Left hindlimb (tissue), 1 donor: Measurements from ENCODE around the gene PDZD8.
A peak's percentile ranks its signal among the peaks of the same experiment; 100 is the strongest.

Experiments used
- DNase-seq: peaks from one replicate; pipeline ENCODE4 v3.0.0-alpha.2; 2018

Gene PDZD8

DNA sequence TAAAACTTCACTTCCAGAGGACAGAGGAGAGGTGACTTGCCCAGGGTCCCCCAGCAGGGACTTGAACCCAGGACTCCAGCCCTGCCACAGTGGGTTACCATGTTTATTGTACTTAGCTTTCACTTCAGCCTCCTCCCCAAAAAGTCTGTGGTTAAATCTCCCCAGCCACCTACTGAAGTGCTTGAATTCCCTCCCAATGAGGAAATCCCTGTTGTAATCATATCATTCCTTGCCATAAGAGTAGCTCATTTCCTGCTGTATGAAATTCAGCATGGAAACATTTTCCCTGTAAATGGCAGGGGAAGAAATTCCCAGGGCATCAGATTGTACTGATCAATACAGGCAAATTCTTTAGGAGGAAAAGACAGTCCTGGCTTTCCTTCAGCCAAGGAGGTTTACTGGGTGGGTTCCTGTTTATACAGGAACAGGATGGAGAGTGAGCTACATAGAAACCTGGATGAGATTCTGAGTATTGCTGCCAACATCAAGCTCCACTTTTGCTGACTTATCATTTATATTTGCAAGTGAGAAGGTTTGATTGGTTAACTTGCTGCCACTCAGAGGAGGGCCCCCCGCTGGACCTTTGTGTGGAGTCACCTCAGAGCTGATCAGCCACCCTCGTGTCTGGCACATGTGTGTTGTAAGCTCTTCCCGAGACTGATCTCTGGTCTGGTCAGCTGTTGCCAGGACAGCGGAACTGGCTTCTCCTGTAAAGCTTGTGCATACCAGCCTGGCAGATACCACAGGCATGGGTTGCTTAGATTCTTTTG is 16.4 kb upstream of the PDZD8 start:
- DNase-seq, result peak; percentile 28

DNA sequence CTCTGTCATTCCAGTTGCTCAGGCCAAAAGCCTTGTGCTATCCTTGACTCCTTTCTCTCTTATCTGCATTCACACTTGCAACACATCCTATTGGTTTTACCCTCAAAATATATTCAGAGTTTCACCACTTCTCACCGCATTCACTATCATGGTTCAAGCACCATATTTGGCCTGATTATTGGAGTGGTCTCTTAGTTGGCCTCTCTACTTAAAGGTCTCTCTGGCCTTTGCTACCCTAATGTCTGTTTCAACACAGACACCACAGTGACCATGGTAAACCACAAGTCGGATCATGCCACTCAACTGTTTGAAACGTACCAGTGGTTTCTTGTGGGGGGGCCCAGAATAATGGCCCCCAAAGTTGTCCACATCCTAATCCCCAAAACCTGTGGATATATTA is 15.2 kb upstream of the PDZD8 start:
- DNase-seq, result no peak

DNA sequence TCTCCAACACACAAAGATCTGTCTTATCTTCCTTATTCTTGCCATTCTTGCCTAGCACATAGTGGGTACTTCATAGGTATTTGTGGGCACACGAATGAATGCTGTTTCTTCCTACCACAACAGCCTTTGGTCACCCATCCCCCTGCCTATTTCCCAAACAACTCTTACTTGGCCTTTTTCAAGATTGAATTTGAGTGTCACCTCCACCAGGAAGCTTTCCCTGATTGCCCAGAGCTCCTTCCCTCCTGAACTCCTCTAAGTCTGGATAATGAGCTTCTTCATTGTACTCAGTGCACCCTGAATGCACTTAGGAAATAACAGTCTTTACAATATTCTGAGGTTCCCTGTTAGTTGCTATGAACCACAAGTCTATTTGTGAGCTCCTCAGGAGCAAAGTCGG is 11.6 kb upstream of the PDZD8 start:
- DNase-seq, result no peak

DNA sequence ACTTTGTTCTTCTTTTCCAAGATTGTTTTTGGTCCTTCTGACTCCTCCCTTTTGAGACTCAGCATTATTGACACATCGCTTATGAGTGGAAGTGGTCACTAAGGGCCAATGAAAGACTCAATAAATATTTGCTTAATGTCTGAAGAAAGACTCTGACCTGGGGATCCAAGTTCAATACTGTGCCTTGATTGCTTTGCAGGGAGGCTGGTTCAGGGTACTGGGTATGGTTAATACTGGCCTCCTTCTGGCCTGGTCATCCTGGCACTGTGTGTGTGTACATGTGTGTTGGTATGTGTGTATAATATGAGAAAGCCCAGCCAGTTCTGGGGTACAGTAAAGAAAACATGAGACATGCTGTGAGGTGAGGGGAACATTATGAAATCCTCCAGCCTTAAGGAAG is 7.6 kb upstream of the PDZD8 start:
- no peak for DNase-seq

DNA sequence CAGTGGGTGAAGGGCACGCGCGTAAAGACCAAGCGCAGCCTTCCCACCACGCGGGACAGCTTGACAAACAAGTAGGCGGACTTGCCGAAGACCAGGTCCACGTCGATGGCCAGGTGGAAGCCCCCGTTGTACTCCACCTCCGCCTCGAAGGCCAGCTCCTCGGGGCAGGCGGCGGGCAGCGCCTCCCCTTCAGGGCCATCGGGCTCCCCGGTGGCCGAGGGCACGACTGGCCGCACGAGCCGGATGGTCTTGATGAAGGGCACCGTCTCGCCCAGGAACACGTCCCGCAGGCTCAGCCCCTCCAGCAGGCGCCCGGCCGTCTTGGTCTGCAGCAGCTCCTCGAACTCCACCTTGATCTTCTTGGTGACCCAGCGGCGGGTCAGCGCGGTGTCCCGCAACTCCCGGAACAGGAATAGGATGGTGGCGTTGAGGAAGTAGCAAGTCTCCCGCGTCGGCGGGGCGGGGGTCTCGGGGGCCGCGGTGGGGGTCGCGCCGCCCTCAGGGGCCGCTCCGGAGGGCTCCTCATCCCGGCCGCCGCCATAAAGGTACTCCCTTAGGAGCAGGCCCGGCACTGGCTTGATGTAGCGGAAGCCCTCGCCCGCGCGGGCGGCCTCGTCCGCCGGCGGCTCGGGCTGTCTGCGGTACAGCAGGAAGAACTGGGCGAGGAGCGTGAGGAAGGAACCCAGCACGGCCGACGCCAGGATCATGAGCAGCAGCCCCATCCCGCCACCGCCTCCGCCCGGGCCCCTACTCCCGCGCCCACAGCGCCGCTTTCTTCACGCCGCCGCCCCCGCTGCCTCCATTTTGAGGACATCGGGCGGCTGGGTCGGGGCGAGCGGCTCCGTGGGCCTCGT is 507 bp downstream of the PDZD8 start:
- peak; percentile 59 for DNase-seq

DNA sequence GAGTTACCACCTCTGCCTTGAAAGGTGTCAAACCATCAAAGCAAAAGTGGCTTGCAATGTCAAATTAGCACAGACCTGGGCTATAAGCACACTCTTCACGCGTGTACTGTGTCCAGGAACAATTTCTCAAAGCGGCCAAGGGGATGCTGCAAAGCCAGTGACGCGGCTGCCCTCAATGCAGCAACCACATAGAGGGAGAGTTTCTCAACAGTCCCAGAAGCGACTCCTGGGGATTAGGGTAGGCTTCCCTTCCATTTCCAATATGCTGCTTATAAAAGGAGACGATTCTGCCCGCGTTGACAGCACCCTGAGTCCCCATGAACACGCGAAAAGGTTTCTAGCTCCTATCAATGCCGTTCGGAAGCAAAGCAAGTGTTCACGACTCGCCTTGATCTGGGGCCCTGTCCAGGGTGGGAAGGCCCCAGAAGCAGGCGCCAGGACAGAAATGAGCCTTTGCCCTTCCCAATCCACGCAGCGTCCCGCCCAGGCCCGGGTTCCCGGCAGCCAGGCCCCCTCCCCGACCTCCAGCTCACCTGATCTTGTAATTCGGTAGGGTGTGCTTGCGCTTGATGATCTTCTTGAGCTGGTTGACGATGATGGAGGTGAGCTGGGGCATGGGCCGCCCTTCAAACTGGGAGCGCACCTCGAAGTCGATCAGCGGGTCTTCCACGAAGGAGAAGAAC is 1.3 kb downstream of the PDZD8 start:
- peak; percentile 56 for DNase-seq

DNA sequence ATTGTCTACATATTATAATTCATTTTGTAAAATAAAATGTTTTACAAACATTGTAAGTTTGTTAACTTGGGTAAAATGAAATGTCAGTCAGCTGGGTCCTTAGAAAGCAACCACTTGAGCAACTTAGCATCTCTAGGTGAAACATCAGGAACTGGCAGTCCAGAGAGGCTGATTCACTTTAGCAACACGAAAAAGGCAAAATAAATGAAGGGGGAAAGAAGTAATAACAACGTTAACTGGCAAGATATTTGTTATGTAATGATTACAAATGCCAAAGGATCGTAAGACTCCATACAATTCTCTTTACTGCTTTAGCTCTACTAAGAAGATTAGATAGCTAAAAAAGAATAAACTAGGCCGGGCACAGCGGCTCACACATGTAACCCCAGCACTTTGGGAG is 5.0 kb downstream of the PDZD8 start:
- no peak for DNase-seq

DNA sequence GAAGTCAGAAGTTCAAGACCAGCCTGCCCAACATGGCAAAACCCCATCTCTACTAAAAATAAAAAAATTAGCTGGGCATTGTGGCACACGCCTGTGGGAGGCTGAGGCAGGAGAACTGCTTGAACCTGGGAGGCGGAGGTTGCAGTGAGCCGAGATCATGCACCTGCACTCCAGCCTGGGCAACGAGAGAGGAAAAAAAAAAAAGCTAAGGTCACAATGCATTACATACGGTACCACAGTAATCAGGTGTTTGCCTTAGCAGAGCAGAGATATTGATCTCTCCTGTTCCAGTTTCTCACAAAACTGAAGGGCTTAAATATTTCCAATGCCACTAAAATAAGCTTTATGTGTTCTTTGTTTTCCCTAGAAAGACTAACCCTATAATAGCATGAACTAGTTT is 7.5 kb downstream of the PDZD8 start:
- no peak for DNase-seq

DNA sequence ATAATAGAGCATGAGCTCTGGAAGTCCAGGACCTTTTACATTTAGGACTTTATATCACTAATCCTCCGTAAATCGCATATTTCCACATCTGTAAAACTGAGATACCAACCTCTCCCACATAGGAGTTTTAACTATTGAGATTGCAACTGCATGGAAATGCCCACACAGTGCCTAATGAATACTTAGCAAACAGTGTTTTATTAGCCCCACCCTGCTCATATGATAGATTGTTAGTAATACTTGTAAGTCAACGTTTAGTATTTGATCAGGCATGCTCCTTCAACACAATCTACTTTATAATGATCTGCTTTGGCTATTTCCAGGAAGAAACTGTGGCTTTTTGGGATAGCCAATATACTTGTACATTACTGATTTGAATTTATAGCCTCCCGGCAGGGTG is 8.5 kb downstream of the PDZD8 start:
- DNase-seq, result no peak

DNA sequence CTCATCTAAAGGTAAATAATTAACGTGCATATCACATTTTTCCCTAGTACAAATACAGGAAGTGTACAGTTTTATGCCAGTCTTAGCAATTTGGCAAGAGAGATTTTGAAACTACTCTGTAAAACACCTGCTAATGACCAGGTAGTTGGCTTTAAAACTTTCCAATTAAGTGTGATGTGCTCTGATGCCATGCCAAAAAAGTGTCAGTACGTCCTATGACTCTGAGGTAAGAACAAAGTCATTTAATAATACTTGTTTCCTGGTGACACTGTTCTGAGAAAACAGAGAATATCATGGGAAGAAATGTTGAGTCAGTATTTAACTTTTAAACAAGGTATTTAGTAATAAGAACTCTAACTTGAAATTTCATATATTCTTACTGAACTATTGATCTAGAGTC is 9.6 kb downstream of the PDZD8 start:
- no peak for DNase-seq

DNA sequence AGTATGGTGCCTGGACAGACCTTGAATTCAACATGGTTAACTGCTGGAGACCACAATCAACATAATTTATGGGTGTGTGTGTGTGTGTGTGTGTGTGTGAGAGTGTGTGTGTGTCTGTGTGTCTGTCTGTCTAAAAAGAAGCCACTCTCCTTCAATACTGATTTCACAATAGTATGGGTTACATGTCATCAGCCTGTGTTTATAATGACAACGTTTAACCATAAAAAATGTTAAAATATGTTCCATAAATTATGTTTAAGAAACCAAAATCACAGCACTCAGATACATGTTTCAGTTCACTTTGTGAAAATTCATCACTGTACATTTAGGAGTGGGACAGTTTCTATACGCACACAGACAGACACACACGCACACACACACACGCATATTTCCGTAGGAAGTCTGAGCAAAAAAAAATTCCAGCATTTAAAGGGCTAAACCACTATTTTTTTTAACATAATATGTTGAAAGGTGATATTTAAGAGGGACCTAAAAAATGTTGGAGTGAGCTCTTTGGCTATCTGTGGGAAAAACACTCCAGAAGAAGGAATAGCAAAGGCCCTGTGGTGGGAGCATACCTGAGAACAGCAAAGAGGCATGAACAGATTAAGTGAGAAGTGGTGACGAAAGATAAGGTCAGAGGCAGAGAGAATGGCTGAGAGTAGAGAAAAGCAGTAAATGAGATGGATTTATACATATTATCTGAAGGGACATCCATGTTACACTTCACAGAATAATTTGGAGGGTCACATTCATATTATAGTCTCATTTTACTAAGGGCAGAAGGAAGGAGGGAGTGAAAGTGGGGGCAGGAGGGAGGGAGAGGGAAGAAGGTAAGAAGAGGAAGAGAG is 10.9 kb downstream of the PDZD8 start:
- no peak for DNase-seq

DNA sequence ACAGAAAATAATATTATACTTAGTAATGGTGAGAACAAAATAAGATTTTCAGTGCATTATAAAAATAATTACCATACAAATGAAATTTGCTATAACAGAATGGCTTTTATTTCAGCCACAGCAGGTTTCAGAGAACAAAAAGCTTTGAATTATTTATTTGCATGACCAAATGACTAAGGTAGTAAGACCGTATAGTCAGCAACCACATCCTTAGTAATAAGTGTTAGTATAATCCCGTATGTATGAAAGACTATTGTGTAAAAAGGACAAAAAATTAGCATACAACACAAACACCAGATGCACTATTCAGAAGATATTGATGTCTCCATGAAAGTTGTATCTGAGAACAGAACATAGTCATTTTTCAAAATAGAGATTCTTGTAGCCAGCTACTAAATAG is 12.2 kb downstream of the PDZD8 start:
- DNase-seq, result no peak

DNA sequence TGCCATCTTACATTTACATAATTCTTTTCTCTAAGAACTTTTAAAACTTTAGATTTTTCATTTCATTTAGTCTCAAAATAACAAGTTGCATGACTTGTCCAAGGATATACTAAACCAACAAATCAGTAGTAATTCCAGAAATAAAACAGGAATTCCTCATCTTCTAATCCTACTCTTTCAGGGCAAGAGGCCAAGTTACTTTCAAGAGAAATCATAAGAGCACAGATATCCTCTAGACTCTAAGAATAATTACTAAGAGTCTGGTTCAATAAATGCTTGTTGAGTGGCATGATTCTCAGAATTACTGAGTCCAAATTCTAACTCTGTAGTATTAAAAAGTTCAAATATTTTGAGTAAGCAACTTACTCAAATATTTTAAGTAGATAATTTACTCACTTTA is 12.9 kb downstream of the PDZD8 start:
- DNase-seq, result no peak

DNA sequence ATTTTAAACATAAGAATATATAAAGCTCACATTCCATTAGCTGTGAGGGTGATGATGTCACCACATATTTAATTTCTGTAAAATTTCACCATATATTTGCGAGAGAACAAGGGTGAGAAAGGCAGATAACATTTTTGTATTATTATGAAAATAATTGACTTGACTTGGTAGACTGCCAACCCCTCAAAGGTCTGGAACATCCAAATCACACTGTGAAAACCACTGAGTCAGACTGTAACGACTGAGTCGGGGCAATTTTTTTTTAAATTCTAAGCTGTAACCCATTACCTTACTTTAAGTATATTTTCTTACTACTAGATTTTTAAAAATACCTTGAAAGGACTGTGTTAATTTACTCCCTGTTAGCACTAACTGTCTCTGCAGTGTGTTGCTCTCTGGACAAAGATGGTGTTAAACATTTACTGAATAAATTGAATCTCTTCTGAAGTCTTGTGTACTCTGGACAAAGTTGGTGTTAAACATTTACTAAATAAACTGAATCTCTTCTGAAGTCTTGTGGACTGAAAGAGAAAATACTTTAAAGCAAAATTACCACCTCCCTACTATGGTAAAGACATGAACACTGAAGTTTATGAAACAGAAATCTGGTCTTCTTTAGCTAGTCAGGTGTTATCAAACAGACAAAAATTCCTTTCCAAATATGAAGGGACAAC is 14.1 kb downstream of the PDZD8 start:
- DNase-seq, result no peak

DNA sequence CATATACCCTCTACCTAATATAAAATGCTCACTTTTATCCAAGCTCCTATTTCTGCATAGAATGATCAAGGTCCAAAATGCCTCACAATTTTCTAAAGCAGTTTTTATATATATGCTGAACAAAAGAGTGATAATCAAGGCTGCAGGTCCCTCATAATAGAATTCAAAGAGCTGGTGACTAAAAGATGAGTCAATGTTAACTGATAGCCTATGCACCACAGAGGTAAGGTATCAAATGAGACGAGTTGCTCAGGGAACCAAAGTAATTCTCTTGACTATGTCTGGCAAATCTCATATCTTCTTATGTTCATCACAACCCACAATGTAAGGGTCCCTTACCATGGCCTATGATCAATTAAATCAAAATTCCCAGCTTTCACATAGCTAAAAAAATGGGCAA is 15.2 kb downstream of the PDZD8 start:
- no peak for DNase-seq

DNA sequence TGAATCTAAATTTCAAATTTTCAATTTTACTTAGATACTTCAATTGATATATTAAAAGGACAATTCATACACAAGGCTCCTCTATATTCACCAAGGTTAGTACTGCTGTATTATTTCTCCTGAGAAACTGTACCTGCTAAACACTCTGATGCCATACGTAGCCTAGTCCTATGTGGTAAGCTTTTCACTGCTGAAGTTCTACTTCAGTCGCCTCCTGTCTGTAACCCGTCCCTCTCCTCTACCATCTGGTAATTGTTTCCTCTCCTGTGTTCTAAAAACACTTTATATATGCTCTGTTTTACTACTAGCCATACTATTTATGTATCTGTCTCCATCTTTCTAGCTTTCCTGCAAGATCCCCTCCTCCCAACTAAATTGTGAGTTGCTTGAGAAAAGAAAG is 20.2 kb downstream of the PDZD8 start:
- no peak for DNase-seq

DNA sequence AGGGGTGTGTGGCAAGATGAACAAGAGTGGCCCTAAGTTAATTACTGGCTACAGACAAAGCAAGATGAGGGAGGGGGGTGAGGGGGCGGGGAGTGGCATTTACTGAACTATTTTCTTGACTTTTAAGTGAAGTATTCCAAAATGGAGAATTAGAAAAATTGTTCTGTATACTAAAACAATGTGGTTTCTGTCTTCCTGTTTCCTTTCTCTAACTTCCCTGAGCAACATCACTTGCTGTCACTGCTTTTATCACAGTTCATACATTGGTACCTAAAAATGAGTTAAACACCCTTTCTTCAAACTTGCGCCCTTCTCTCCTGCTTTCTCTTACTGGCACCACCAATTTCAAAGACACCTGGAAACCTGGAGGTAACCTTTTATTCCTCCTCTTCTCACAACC is 21.6 kb downstream of the PDZD8 start:
- DNase-seq, result no peak

DNA sequence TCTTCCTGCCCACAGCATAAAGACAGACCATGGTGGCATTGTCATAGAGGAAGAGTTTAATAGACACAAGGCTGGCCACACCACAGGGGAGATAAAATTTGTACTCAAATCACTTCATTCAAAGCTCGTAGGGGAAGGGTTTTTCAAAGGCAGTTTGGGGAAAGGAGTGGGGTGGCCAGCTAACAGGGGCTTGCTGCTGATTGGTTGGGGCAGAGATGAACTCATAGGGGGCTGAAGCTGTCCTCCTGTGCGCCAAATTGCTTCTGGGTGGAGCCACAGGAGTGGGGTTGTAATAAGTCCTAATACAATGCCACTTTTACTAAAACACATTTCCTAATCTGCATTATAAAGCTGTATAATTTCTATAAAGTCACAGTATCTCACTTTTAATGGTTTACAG is 22.5 kb downstream of the PDZD8 start:
- DNase-seq, result no peak

DNA sequence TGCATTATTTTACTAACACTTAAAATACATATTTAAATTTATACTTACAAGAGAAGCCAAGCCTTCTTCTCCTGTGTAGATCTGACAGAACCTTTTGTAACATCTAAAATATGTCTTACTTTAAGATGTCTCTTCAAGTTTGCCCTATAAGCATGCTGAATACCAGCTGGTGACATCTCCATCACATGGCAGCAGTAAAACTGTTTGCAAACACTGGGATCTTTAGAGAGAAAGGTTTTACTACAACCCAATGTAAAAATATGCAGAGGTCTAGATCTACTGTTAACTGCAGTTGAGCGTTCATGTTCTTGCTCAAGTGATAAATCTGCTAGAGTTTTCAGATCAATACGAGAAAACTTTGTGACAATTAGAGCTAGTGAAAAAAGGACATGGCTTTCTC is 23.2 kb downstream of the PDZD8 start:
- no peak for DNase-seq

DNA sequence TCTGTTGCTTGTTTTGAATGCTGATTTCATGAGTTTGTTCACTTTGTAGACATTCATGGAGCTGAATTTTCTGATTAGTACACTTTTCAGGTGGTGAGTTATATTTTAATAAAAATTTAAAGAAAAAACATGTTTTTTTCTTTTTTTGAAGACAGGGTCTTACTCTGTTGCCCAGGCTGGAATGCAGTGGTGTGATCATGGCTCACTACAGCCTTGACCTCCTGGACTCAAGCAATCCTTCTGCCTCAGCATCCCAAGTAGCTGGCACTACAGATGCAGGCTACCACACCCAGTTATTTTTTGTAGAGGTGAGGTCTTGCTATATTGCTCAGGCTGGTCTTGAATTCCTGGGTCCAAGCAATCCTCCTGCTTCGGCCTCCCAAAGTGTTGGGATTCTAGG is 23.7 kb downstream of the PDZD8 start:
- no peak for DNase-seq

DNA sequence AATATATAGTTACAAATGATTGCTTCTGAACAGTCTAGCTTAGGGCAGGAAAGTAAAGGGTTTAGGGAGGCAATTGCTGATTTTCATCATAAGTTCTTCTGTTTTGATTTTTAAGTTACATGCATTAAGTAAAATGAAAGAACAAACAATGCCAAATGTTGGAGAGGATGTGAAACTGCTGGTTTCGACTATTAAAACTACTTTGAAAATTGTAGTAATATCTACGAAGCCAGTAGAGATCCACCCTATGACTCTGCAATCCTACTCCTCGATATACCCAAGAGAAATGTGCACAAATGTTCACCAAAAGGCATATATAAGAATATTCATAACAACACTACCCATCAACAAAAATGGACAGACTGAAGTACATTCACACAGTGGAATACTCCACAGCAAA is 24.3 kb downstream of the PDZD8 start:
- no peak for DNase-seq

DNA sequence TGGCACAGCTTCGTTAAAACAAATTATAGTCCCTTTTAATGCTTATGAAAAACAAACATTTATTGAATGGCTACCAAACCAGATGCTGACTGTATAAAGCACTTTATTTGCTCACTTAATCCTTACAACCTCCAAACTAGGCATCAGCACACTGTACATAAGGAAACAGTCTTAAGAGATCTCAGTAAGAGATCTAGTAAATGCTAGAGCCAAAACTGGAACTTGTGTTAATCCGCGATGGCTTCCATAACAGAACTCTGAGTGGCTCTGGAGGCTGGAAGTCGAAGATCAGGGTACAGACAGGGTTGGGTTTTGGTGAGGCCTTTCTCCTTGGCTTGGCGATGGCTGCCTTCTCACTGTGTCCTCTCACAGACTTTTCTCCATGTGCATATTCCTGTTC is 27.0 kb downstream of the PDZD8 start:
- no peak for DNase-seq
